DND-41 (cell line): ENCODE measurements around the gene B3GAT2.

Experiments used
- ATAC-seq: fragments of 200-7000 bp; cut with Tn5 transposase; 3 replicates; pipeline ENCODE4 v1.9.1; 2021; ENCODE audit warnings: low read depth; ENCODE audit not compliant: insufficient read depth
- DNase-seq: peaks from one replicate; pipeline ENCODE4 v3.0.0-alpha.2; 2020
- H2AFZ ChIP-seq: 2 replicates; pipeline ENCODE4 v1.6.0; 2012; ENCODE audit warnings: low read depth, low read length
- H3K27ac ChIP-seq: 2 replicates; pipeline ENCODE4 v1.5.1; 2012; ENCODE audit warnings: low read length, inconsistent platforms
- H3K27me3 ChIP-seq: fragments of 200-600 bp; sonication (generic); 2 replicates; pipeline ENCODE4 v1.6.0; 2012; ENCODE audit warnings: low read length, mild to moderate bottlenecking, inconsistent platforms; ENCODE audit not compliant: insufficient read depth, poor library complexity
- H3K36me3 ChIP-seq: 2 replicates; pipeline ENCODE4 v1.5.1; 2012; ENCODE audit warnings: low read length, inconsistent platforms; ENCODE audit not compliant: insufficient read depth
- H3K4me1 ChIP-seq: 2 replicates; pipeline ENCODE4 v1.5.1; 2012; ENCODE audit warnings: mild to moderate bottlenecking, low read length; ENCODE audit not compliant: insufficient read depth
- H3K4me2 ChIP-seq: 2 replicates; pipeline ENCODE4 v1.6.0; 2012; ENCODE audit warnings: mild to moderate bottlenecking, moderate library complexity, low read length, inconsistent platforms; ENCODE audit not compliant: insufficient read depth
- H3K4me3 ChIP-seq, 2 experiments: fragments of 200-600 bp in 1 of 2; shearing (Covaris generic) in 1 of 2; 2 replicates each; pipeline ENCODE4 v1.5.1; 2012 to 2016; ENCODE audit warnings: inconsistent platforms in 2 of 2, low read length in 2 of 2, mild to moderate bottlenecking in 2 of 2, low read depth in 1 of 2, moderate library complexity in 1 of 2
- H3K79me2 ChIP-seq: 2 replicates; pipeline ENCODE4 v1.6.0; 2012; ENCODE audit warnings: low read length, inconsistent platforms; ENCODE audit not compliant: insufficient read depth
- H3K9ac ChIP-seq: 2 replicates; pipeline ENCODE4 v1.6.0; 2012; ENCODE audit warnings: low read depth, mild to moderate bottlenecking, inconsistent platforms, low read length, moderate library complexity
- H3K9me3 ChIP-seq: 2 replicates; pipeline ENCODE4 v1.5.1; 2012; ENCODE audit warnings: low read length, moderate library complexity, mild to moderate bottlenecking, inconsistent platforms; ENCODE audit not compliant: insufficient read depth, severe bottlenecking
- H4K20me1 ChIP-seq: 2 replicates; pipeline ENCODE4 v1.6.0; 2012; ENCODE audit warnings: low read length; ENCODE audit not compliant: insufficient read depth
- EZH2 ChIP-seq: IDR thresholded peaks from 3 replicates; pipeline ENCODE4 v1.6.1; 2012; ENCODE audit warnings: borderline replicate concordance, low read depth, mild to moderate bottlenecking, moderate library complexity, low read length, inconsistent platforms; ENCODE audit not compliant: severe bottlenecking
- TF ChIP-seq, protein P1 (sequence below): IDR thresholded peaks from 2 replicates; pipeline ENCODE4 v1.5.1; 2012; ENCODE audit warnings: borderline replicate concordance, low read length, moderate library complexity, mild to moderate bottlenecking; ENCODE audit not compliant: poor library complexity, severe bottlenecking; ENCODE audit errors: extremely low read depth

The B3GAT2 gene

DNA sequence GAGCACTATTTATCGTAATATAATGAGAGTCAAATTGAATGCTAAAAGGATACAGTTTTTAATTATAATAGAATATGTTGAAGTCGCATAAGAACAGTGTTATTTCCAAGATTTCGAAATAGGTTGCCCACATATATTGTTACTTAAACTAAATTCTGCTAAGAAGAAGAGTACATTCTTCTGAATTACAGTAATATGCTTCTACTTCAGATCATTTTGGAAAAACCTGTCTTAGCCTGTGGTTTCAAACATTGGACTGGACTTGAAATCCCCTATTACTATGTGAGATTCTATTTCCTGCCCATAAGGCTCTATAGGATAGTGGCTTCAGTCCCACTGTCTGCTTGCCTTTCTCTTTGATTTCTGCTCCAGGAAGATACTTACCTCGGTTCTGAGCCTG is 137.2 kb downstream of the B3GAT2 start:
- Histone ChIP-seq H3K9ac (no peak overlapping the region), H4K20me1 (no peaks in the 10 kb centered on the region), H3K79me2 (no peaks in the 10 kb centered on the region), H3K4me2 (no peak overlapping the region), H2AFZ (no peak overlapping the region), H3K27ac (no peak overlapping the region), H3K4me3 (no peak overlapping the region), H3K27me3 (no peaks in the 10 kb centered on the region), H3K4me1 (no peaks in the 10 kb centered on the region), H3K9me3 (peaks cover 2% of the 10 kb centered on the region), H3K36me3 (no peaks in the 10 kb centered on the region)
- TF ChIP-seq, protein P1, sequence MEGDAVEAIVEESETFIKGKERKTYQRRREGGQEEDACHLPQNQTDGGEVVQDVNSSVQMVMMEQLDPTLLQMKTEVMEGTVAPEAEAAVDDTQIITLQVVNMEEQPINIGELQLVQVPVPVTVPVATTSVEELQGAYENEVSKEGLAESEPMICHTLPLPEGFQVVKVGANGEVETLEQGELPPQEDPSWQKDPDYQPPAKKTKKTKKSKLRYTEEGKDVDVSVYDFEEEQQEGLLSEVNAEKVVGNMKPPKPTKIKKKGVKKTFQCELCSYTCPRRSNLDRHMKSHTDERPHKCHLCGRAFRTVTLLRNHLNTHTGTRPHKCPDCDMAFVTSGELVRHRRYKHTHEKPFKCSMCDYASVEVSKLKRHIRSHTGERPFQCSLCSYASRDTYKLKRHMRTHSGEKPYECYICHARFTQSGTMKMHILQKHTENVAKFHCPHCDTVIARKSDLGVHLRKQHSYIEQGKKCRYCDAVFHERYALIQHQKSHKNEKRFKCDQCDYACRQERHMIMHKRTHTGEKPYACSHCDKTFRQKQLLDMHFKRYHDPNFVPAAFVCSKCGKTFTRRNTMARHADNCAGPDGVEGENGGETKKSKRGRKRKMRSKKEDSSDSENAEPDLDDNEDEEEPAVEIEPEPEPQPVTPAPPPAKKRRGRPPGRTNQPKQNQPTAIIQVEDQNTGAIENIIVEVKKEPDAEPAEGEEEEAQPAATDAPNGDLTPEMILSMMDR = no peak
- TF ChIP-seq EZH2 = no peak
- no peak for ATAC-seq
- no peak for DNase-seq

DNA sequence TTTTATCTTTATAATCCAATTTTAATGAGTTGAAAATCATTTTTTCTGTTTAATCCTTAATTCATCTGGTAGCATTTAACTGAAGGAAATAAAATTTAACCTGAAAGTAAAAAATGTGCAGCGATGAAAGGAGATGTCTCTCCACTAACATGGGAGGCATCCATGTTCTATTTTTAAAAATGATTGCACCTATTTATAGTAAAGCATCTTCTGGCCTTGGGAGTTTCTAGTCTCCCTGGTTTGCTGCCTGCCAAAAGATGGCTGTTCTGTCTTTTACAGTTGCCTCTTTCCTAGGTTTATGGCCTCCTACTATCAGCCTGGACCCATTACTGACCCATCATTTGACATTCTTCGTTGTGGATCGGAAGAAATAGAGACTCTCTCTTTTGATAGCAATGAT is 143.0 kb downstream of the B3GAT2 start:
- Histone ChIP-seq H3K4me3 (no peak overlapping the region), H3K4me1 (no peaks in the 10 kb centered on the region), H2AFZ (no peak overlapping the region), H4K20me1 (no peaks in the 10 kb centered on the region), H3K9ac (no peak overlapping the region), H3K9me3 (no peaks in the 10 kb centered on the region), H3K79me2 (no peaks in the 10 kb centered on the region), H3K36me3 (no peaks in the 10 kb centered on the region), H3K4me2 (no peak overlapping the region), H3K27ac (no peak overlapping the region), H3K27me3 (no peaks in the 10 kb centered on the region)
- TF ChIP-seq, protein P1 = no peak
- no peak for TF ChIP-seq EZH2
- DNase-seq (no peak), ATAC-seq (no peak)

DNA sequence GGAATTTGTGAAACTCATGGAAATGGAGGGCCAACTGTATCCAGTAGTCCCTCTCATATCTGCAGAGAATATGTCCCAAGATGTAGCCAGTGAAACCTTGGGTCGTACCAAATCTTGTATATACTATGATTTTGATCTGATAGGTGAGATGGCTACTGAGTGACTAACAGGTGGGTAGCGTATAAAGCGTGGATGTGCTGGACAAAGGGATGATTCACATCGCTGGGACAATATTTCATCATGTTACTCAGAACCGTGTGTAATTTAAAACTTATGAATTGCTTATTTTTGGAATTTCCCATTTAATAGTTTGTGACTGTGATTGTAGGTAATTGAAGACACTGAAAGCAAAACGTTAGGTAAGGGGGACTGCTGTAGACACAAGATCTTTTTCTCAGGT is 145.1 kb downstream of the B3GAT2 start:
- no peak overlapping the region for H3K9ac ChIP-seq
- ATAC-seq (no peak), DNase-seq (no peak)
- H3K36me3 ChIP-seq = no peaks in the 10 kb centered on the region
- no peak overlapping the region for H3K27ac ChIP-seq
- no peak overlapping the region for H3K4me2 ChIP-seq
- H4K20me1 ChIP-seq = no peaks in the 10 kb centered on the region
- no peak for TF ChIP-seq EZH2
- TF ChIP-seq, protein P1 = no peak
- no peaks in the 10 kb centered on the region for H3K4me1 ChIP-seq
- H3K27me3 ChIP-seq = no peaks in the 10 kb centered on the region
- no peak overlapping the region for H2AFZ ChIP-seq
- H3K79me2 ChIP-seq = no peaks in the 10 kb centered on the region
- H3K4me3 ChIP-seq = no peak overlapping the region
- H3K9me3 ChIP-seq = no peaks in the 10 kb centered on the region
